Activated T-cell treated with anti-CD3 and anti-CD28 coated beads, Interleukin-2, amount 50 U/mL, for 4 hours (primary cell): ENCODE results near the gene NECTIN2. TPM values are rescaled to one million over a fixed set of nuclear protein-coding genes. Genes with fewer than 3 reads are reported as not detected.

Experiments
- ATAC-seq, 2 donors: fragments of 200-7000 bp; cut with Tn5 transposase; one replicate each; pipeline ENCODE4 v1.10.0; 2021
- DNase-seq: peaks from one replicate; pipeline ENCODE4 v3.0.0-alpha.2; 2020
- H3K27me3 Mint-ChIP-seq: one replicate; pipeline ENCODE4 v1.8.0; 2021; ENCODE audit warnings: low read depth, mixed read lengths
- H3K36me3 Mint-ChIP-seq: one replicate; pipeline ENCODE4 v1.8.0; 2022; ENCODE audit warnings: mixed read lengths; ENCODE audit not compliant: insufficient read depth
- H3K4me1 Mint-ChIP-seq: one replicate; pipeline ENCODE4 v1.8.0; 2021; ENCODE audit warnings: low read depth, mixed read lengths
- H3K4me3 Mint-ChIP-seq: one replicate; pipeline ENCODE4 v1.8.0; 2021; ENCODE audit warnings: mild to moderate bottlenecking, moderate library complexity, mixed read lengths
- H3K9me3 Mint-ChIP-seq: one replicate; pipeline ENCODE4 v1.8.0; 2021; ENCODE audit warnings: mixed read lengths
- total RNA-seq, 3 donors: library from RNA; stranded (reverse); gene quantifications; one replicate each; pipeline ENCODE4 v1.2.1, GENCODE V29; 2021

Gene NECTIN2
- 1 to 10 TPM in 2 of 3 donors, under 1 TPM in 1; 0.66 to 1.4 (median 1.3) TPM for total RNA-seq

DNA sequence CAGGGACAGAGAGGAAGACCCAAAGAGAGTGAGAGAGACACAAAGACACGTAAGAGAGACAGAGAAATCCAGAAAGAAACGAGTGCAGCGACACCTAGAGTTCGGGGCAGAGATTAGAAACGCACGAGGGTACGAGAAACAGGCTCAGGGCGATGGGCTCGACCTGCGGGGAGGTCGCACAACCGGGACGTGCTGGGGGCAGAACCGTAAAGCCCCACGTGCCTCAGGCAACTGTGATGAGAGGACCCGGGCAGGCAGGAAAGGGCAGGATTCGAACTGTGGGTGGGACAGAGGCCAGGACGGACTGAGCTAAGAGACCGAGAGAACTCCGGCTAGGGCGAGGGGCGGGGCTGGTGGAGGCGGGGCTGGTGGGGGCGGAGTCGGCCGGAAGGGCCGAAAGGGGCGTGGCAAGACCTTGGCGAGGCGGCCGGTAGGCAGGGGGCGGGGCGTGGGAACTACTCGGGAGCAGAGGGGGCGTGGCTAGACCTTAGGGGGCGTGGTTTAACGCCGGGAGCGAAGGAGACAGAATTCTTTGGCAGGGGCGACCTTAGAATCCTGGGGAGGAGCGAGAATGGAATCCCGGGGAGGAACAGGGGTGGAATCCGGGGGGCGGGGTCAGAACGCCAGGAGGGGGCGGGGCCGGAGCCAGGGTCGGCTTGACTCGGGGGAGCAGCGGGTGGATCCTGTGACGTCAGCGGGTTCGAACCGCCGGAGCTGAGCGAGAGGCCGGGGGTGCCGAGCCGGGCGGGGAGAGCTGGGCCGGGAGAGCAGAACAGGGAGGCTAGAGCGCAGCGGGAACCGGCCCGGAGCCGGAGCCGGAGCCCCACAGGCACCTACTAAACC is at the start of gene NECTIN2:
Gene NECTIN2 (plus strand): TSS at position 686 of the 843 bp plus-strand sequence. CDS start 229 bp downstream, outside the sequence.
- ATAC-seq: peak; percentile 67 to 69
- H3K4me1 Mint-ChIP-seq: peaks cover 30% of the 10 kb centered on the region
- H3K27me3 Mint-ChIP-seq: peaks cover 14% of the 10 kb centered on the region
- no peaks in the 10 kb centered on the region for H3K9me3 Mint-ChIP-seq
- DNase-seq: peak; percentile 68
- H3K4me3 Mint-ChIP-seq: peak within 1 kb of the TSS; percentile 89
- no peaks in the 10 kb centered on the region for H3K36me3 Mint-ChIP-seq

DNA sequence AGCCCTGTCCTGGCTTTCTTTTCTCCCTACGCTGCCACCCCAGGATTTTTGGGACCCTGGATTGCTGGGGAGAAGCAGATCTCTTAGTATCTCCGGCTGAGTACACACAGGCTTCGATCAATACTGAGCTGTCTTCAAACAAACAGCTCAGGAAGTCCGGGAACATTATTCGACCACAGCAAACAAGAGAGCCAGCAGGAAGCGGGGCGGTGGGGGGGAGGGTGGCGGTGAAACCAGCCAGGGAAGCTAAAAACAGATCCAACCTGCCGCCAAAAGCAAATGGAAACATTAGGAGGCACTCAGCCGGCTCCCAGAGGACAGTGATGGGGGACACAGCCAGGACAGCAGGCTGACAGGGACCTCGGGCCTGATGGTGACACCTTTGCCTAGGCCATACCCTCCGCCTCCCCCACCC is 49.4 kb upstream of the NECTIN2 start:
- DNase-seq: no peak

DNA sequence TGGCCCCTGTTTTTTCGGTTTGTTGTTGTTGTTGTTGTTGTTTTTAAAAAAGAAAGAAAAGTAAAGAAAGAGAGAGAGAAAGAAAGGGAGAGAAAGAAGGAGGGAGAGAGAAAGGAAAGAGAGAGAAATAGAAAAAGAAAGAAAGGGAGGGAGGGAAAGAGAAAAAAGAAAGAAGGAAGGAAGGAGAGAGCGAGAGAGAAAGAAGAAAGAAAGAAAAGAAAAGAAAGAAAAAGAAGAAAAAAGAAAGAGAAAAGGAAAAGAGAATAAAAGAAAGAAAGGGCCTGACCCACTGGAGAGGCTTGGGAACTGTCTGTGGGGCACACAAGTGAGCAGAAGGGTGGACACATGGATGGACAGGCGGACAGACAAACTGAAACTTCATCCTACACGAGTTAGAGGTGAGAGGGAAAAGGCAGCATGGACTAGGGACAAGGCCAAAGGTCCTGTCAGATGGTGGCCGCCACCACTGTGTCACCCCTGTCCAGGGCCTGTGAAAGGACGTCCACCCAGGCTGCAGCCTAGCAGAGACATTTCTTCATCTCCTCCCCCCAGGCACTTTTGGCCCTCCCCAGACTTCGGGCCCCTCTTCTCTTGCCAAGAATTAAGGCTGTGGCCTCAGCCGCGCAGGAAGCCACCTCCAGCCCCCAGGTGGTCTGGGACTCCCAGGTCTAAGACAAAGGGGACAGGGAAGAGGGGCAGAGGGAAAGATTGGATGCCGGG is 46.3 kb upstream of the NECTIN2 start:
- Mint-ChIP-seq H3K9me3 (no peaks in the 10 kb centered on the region), H3K4me3 (no peak overlapping the region), H3K27me3 (no peaks in the 10 kb centered on the region)

More for the DNA sequence above, 49.4 kb upstream of the NECTIN2 start:
- H3K9me3 Mint-ChIP-seq: no peaks in the 10 kb centered on the region
- H3K36me3 Mint-ChIP-seq: no peaks in the 10 kb centered on the region
- no peaks in the 10 kb centered on the region for H3K27me3 Mint-ChIP-seq
- no peak overlapping the region for H3K4me3 Mint-ChIP-seq
- peaks cover 19% of the 10 kb centered on the region for H3K4me1 Mint-ChIP-seq
- no peak for ATAC-seq

DNA sequence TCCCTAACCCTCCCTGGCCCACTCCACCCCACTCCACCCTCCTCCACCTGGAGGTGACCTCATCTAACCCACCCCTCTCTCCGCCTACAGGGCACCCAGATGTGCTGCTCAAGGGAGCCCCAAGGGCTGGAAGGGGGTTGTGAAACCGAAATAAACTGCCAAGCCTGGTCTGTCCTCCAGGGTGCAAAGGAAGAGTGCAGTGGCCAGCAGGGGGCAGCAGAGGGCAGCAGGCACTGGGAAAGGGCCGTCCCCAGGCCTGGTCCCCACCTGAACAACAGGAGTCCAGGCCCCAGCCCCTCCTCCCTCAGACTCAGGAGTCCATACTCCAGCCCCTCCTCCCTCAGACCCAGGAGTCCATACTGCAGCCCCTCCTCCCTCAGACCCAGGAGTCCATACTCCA is 45.6 kb upstream of the NECTIN2 start:
- Mint-ChIP-seq H3K9me3 (no peaks in the 10 kb centered on the region), H3K27me3 (no peaks in the 10 kb centered on the region), H3K4me3 (no peak overlapping the region), H3K4me1 (peaks cover 19% of the 10 kb centered on the region), H3K36me3 (no peaks in the 10 kb centered on the region)
- ATAC-seq: peak; percentile 92 to 93
- peak; percentile 78 for DNase-seq

More for the DNA sequence above, 46.3 kb upstream of the NECTIN2 start:
- DNase-seq (no peak), ATAC-seq (no peak)
- no peaks in the 10 kb centered on the region for H3K36me3 Mint-ChIP-seq
- H3K4me1 Mint-ChIP-seq: peaks cover 19% of the 10 kb centered on the region

DNA sequence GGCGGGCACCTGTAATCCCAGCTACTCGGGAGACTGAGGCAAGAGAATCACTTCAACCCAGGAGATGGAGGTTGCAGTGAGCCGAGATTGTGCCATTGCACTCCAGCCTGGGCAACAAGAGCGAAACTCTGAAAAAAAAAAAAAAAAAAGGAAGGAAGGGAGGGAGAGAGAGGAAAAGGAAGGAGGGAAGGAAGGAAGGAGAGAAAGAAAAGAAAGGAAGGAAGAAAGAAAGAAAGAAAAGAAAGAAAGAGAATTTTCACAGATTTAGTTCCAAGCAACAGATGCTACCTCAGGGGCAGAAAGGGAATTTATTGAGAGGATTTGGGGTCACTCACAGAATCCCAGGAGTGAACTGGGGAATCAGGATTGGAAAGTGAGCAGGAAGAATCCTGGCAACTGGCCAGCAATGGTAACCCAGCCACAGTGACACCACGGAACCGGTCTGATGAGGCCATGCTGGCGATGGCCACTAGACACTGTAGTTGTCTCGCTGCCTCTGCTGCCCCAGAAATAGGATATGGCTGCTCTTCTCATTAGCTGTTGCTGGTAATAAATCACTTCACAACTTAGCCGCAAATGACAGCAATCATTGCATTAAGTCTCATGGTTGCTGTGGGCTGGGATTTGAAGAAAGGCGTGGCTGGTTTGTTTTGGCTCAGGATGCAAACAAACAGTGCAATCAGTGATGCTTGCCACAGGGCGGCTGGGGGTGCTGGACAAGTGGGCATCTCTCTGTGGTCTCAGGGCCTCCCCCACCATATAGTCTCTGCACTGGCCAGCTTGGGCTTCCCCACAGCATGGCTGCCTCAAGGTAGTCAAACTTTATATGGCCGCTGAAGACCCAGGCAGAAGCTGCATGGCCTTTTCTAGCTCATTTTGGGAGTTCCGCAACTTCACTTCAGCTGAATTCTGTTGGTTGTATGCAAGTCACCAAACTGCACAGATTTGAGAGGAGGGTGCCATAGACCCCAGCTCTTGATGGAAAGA is 42.4 kb upstream of the NECTIN2 start:
- Mint-ChIP-seq H3K4me3 (no peak overlapping the region), H3K27me3 (peaks cover 8% of the 10 kb centered on the region), H3K9me3 (no peaks in the 10 kb centered on the region), H3K4me1 (peaks cover 1% of the 10 kb centered on the region), H3K36me3 (no peaks in the 10 kb centered on the region)
- ATAC-seq (no peak), DNase-seq (no peak)

DNA sequence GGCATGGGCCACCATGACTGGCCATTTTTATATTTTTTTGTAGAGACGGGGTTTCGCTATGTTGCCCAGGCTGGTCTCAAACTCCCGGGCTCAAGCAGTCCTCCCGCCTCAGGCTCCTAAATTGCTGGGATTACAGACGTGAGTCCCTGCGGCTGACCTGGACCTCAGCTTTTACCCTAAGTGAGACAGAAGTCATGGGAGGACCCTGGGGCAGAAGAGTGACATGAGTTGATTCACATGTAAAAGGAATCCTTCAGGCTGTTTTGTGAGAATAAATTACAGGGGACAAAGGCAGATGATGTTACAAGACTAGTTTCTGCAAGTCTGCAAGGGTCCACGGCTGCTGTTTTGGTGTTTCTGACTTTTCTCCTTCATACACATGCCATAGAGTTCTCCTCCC is 39.8 kb upstream of the NECTIN2 start:
- Mint-ChIP-seq H3K9me3 (no peaks in the 10 kb centered on the region), H3K36me3 (no peaks in the 10 kb centered on the region), H3K4me1 (peaks cover 3% of the 10 kb centered on the region), H3K4me3 (no peak overlapping the region), H3K27me3 (peaks cover 26% of the 10 kb centered on the region)
- DNase-seq: no peak
- ATAC-seq: no peak

DNA sequence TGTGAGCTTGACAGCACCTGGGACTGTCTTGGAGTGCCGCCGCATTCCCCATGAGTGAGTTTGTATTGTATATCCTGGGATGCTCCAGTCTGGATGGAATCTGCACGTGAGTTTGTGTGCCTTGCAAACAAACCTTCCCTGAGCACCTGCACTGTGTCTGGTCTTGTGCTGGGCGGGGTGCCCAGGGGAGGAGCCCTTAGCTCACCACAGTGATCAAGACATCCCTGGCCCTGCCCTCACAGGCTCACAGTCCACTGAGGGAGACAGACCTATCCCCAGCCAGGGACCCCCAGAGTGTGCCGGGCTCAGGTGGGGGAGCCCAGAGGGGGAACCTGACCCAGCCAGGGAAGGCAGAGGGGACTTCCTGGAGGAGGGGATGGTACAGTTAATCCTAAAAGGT is 38.9 kb upstream of the NECTIN2 start:
- peaks cover 3% of the 10 kb centered on the region for H3K4me1 Mint-ChIP-seq

DNA sequence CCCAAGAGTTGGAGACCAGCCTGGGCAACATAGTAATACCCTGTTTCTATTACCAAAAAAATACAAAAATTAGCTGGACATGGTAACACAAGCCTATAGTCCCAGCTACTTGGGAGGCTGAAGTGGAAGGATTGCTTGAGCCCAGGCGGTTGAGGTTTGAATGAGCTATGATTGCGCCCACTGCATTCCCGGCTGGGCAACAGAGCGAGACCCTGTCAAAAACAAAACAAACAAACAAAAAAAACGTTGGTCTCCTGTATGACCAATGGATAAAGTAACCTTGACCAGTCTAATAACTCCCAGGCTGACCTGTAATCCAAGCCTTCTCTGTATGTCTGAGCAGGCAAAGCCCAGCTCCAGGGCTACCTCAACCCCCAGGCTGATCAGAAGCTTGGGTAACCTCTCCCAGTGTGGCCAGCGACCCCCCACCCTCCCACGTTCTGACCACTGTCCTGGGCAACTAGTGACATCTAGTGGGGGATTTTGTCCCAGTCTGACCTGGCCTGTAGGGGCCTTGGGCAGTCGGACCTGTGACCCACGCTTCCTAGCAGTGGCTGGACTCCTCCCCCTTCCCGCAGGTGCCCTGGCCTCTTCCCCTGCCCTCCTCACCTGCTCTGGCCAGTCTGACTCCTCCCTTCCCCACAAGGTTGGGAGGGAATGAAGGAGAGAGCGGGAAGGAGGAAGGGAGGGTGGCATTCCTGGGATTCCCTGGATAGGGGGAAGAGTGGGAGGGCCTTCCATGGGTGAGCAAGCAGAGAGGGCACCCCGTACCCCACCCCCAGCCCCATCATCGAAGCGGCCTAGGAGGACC is 38.2 kb upstream of the NECTIN2 start:
- Mint-ChIP-seq H3K9me3 (no peaks in the 10 kb centered on the region), H3K36me3 (no peaks in the 10 kb centered on the region), H3K27me3 (peaks cover 30% of the 10 kb centered on the region), H3K4me3 (no peak overlapping the region), H3K4me1 (peaks cover 3% of the 10 kb centered on the region)
- no peak for ATAC-seq
- no peak for DNase-seq

More for the DNA sequence above, 38.9 kb upstream of the NECTIN2 start:
- Mint-ChIP-seq H3K4me3 (no peak overlapping the region), H3K27me3 (peaks cover 30% of the 10 kb centered on the region), H3K9me3 (no peaks in the 10 kb centered on the region), H3K36me3 (no peaks in the 10 kb centered on the region)
- ATAC-seq (peak in 1 of 2 donors; percentile 34), DNase-seq (no peak)

DNA sequence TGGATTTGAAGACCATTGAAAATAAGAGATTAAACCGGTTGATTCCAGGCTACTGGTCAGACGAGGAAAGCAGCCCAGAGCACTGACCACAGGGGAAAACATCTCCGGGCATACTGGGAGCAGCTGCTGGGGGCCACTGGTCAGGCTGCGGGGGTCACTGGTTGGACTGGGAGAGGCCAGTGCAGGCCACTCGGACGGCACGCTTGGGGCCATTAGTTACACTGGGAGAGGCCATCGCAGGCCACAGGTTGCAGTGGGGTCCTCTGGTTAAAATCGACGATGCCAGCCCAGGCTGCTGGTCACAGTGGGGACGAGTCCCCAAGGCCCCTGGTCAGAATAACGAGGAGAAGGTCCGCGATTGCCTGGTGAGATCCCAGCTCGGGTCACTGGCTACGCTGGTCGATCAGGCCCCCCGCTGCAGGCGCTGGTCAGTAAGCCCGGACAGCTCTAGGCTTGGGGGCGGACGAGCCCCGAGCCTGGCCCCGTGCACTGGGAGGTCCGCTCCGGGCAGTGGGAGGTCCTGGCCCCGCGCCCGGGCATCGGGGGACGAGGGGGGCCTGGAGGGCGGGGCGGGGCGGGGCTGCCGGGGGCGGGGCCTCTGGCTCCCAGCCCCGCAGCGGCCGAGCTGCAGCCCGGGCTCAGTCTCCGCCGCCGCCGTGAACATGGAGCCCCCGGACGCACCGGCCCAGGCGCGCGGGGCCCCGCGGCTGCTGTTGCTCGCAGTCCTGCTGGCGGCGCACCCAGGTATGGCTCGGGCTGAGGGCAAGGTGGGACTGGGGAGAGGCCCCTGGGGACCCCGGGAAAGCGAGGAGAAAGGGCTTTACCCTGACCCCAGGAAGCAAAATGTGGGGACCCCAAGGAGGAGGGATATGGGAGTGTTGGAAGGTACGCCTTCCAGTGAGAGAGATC is 37.4 kb upstream of the NECTIN2 start, which contains the start of gene BCAM:
Gene BCAM (plus strand): TSS at position 641 of the 909 bp plus-strand sequence. CDS start 22 bp downstream, at position 663.
- H3K27me3 Mint-ChIP-seq: peaks cover 32% of the 10 kb centered on the region
- peaks cover 3% of the 10 kb centered on the region for H3K4me1 Mint-ChIP-seq
- no peak within 1 kb of the TSS for H3K4me3 Mint-ChIP-seq
- H3K36me3 Mint-ChIP-seq: no peaks in the 10 kb centered on the region
- DNase-seq: no peak
- ATAC-seq: peak; percentile 58 to 61
- no peaks in the 10 kb centered on the region for H3K9me3 Mint-ChIP-seq

DNA sequence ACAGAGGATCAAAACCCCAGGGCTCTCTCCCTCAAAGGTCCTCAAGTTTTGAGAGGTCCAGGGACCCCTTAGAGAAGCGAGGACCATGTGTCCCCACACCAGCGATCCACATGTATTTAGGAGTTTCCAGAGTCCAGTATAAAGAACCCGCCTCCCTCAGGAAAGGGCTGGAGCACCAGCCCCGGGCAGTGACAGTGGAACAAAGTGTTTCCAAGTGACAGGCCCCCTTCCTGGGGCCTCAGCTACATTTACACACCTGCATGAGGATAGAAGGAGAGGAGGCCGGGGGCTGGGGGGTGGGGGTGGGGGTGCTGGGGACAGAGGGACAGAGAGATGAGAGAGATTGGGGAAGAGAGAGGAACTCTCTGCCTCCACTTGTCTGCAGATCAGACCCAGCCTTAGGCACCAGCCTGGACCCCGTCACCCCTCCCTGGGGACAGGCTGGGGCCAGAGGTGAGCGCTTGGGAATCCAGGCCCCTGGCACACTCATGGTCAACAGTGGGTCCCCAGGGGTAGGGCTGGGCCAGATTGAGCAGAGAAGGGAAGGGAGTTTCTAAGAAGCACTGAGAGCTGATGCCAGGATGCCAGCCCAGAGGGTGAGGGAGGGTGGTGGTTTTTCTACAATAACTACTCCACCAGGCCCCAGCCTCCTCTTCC is 36.4 kb upstream of the NECTIN2 start:
- Mint-ChIP-seq H3K4me1 (peaks cover 3% of the 10 kb centered on the region), H3K4me3 (no peak overlapping the region), H3K27me3 (peaks cover 33% of the 10 kb centered on the region), H3K36me3 (no peaks in the 10 kb centered on the region), H3K9me3 (no peaks in the 10 kb centered on the region)
- no peak for ATAC-seq
- no peak for DNase-seq

DNA sequence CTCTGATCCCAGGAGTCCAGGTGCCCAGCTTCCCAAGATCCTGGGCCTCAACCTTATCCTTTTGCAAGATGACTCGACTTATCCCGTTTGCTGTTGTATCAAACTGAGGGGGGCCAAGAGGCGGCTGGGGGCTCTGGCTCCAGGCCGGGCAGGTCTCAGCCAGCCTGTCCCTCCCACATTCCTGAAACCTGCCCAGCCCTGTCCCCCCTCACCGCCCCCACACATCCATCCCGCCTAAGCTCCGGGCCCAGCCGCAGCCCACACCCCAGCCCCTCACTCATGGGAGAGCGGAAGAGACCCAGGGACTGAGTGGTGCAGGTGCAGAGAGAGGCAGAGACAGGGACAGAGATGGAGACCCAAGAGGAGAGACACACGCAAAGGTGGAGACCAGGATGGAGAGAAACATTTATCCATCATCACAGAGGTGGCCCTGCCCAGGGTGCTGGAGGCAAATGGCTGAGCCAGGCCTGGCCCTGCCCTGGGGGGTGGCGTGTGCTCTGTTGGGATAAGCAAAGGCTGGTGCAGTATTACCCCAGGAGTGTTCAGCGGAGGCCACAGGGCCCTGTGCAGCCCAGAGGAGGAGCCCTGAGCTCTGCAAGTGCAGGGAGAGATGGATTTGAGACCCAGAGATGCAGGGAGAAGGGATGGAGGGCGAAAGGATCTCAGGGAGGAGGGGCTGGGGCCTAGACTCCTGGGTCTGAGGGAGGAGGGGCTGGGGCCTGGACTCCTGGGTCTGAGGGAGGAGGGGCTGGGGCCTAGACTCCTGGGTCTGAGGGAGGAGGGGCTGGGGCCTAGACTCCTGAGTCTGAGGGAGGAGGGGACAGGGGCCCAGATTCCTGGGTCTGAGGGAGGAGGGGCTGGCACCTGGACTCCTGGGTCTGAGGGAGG is 35.6 kb upstream of the NECTIN2 start:
- H3K4me3 Mint-ChIP-seq: no peak overlapping the region
- H3K4me1 Mint-ChIP-seq: peaks cover 3% of the 10 kb centered on the region
- H3K9me3 Mint-ChIP-seq: no peaks in the 10 kb centered on the region
- ATAC-seq: no peak
- no peaks in the 10 kb centered on the region for H3K36me3 Mint-ChIP-seq
- peaks cover 33% of the 10 kb centered on the region for H3K27me3 Mint-ChIP-seq
- DNase-seq: no peak
